22Rv1 (cell line): Measurements from ENCODE around the gene PRSS58.

Experiments
- CTCF ChIP-seq: fragments of 450-650 bp; IDR thresholded peaks from 2 replicates; pipeline ENCODE4 v1.5.1; 2017; ENCODE audit warnings: mild to moderate bottlenecking
- ZFX ChIP-seq: fragments of 450-650 bp; IDR thresholded peaks from 2 replicates; pipeline ENCODE4 v1.6.1; 2017; ENCODE audit warnings: antibody characterized with exemption, borderline replicate concordance

DNA sequence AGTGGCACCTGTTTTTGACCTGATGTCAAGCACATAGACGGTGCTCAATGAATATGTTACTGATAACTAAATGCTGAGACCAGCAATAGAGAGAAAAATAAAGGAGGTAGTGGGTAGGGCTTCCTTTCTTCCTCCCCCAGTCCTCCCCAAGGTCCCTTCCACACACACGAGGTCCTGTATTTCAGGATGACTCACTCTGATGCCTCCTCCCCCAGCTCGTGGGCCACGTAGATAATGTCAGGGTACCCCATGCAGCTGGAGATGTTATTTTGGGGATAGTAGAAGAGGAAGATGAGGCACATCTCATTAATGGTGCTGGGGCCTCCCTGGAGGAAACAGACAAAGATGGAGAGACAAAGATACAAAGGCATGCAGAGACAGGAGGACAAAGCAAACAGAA lies 17.3 kb downstream of the PRSS58 start:
- TF ChIP-seq CTCF (no peak), ZFX (no peak)
